HL-60 (cell line): ENCODE measurements around the gene ANKRD44.

Source experiments
- GABPA ChIP-seq: IDR thresholded peaks from 2 replicates; pipeline ENCODE4 v1.6.1; 2012; ENCODE audit warnings: low read depth
- POLR2AphosphoS5 ChIP-seq: IDR thresholded peaks from 2 replicates; pipeline ENCODE4 v1.6.1; 2012; ENCODE audit warnings: low read depth
- REST ChIP-seq: IDR thresholded peaks from 2 replicates; pipeline ENCODE4 v1.6.1; 2012; ENCODE audit warnings: low read depth; ENCODE audit not compliant: insufficient replicate concordance
- TF ChIP-seq, protein P1 (sequence below): IDR thresholded peaks from one replicate; pipeline ENCODE4 v1.5.1; 2011; ENCODE audit warnings: low read length, control low read depth, inconsistent platforms; ENCODE audit not compliant: insufficient read depth

GRCh38 chr2:197073270-197073669 lies 237.3 kb downstream of the ANKRD44 start:
- TF ChIP-seq, protein P1, sequence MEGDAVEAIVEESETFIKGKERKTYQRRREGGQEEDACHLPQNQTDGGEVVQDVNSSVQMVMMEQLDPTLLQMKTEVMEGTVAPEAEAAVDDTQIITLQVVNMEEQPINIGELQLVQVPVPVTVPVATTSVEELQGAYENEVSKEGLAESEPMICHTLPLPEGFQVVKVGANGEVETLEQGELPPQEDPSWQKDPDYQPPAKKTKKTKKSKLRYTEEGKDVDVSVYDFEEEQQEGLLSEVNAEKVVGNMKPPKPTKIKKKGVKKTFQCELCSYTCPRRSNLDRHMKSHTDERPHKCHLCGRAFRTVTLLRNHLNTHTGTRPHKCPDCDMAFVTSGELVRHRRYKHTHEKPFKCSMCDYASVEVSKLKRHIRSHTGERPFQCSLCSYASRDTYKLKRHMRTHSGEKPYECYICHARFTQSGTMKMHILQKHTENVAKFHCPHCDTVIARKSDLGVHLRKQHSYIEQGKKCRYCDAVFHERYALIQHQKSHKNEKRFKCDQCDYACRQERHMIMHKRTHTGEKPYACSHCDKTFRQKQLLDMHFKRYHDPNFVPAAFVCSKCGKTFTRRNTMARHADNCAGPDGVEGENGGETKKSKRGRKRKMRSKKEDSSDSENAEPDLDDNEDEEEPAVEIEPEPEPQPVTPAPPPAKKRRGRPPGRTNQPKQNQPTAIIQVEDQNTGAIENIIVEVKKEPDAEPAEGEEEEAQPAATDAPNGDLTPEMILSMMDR: no peak
- TF ChIP-seq GABPA (no peak), POLR2AphosphoS5 (no peak), REST (no peak)
